Parietal lobe (tissue), 1 donor: ENCODE results near the gene DOC2A. TPM values are rescaled to one million over a fixed set of nuclear protein-coding genes. Genes with fewer than 3 reads are reported as not detected.

Experiments
- total RNA-seq: library from RNA; depleted of rRNA; stranded (reverse); fragments of >200 nt; gene quantifications from one replicate; pipeline ENCODE4 v1.2.3, GENCODE V29; 2014

DOC2A gene
- total RNA-seq = 17.2 TPM

GRCh38 chr16:30010844-30011713, at the start of gene DOC2A:
Gene DOC2A (minus strand): TSS chr16:30011027. CDS start chr16:30010222, 805 bp downstream.

GRCh38 chr16:30030841-30031413, 20.1 kb upstream of the DOC2A start, which contains the start of gene TLCD3B:
Gene TLCD3B (minus strand): TSS chr16:30031271. CDS start chr16:30030527, 744 bp downstream.

GRCh38 chr16:30022887-30023286, 12.1 kb upstream of the DOC2A start, which contains the start of gene C16orf92:
Gene C16orf92 (plus strand): TSS chr16:30023198. CDS start chr16:30023341, 143 bp downstream.

GRCh38 chr16:29995911-29996765, 14.7 kb downstream of the DOC2A start, which contains the start of gene INO80E:
Gene INO80E (plus strand): TSS chr16:29996241. CDS start chr16:29996311, 70 bp downstream.

GRCh38 chr16:29995324-29995910, 15.4 kb downstream of the DOC2A start, which contains the start of gene HIRIP3:
Gene HIRIP3 (minus strand): TSS chr16:29995617. CDS start chr16:29995605, 12 bp downstream.

GRCh38 chr16:29973384-29974246, 37.2 kb downstream of the DOC2A start, which contains the start of gene TAOK2:
Gene TAOK2 (plus strand): TSS chr16:29973868. CDS start chr16:29977773, 3,905 bp downstream.

GRCh38 chr16:29961479-29962343, 49.1 kb downstream of the DOC2A start, which contains the start of gene TMEM219:
Gene TMEM219 (plus strand): TSS chr16:29962079. CDS start chr16:29963144, 1,065 bp downstream.

Other genes starting within 250 kb of the DOC2A start
- not detected for gene ZG16, start 232.8 kb downstream of the DOC2A start, total RNA-seq
- 52.9 TPM for gene KIF22, start 220.3 kb downstream of the DOC2A start, total RNA-seq
- 292 TPM for gene MAZ, start 204.5 kb downstream of the DOC2A start, total RNA-seq
- gene PRRT2, start 198.8 kb downstream of the DOC2A start, total RNA-seq = 36.0 TPM
- 18.8 TPM for gene PAGR1, start 194.9 kb downstream of the DOC2A start, total RNA-seq
- 5.6 TPM for gene MVP, start 190.6 kb downstream of the DOC2A start, total RNA-seq
- gene CDIPT, start 147.8 kb downstream of the DOC2A start, total RNA-seq = 48.8 TPM
- gene SEZ6L2, start 111.5 kb downstream of the DOC2A start, total RNA-seq = 52.0 TPM
- 13.1 TPM for gene ASPHD1, start 110.5 kb downstream of the DOC2A start, total RNA-seq
- gene KCTD13, start 84.8 kb downstream of the DOC2A start, total RNA-seq = 36.6 TPM
- 25.4 TPM for gene TMEM219, start 48.9 kb downstream of the DOC2A start, total RNA-seq
- gene TAOK2, start 37.2 kb downstream of the DOC2A start, total RNA-seq = 55.4 TPM
- gene HIRIP3, start 15.4 kb downstream of the DOC2A start, total RNA-seq = 18.8 TPM
- gene INO80E, start 14.8 kb downstream of the DOC2A start, total RNA-seq = 22.8 TPM
- not detected for gene C16orf92, start 12.2 kb upstream of the DOC2A start, total RNA-seq
- gene TLCD3B, start 20.2 kb upstream of the DOC2A start, total RNA-seq = 24.4 TPM
- 89.8 TPM for gene ALDOA, start 54.7 kb upstream of the DOC2A start, total RNA-seq
- 60.4 TPM for gene PPP4C, start 65.0 kb upstream of the DOC2A start, total RNA-seq
- gene TBX6, start 80.9 kb upstream of the DOC2A start, total RNA-seq = 0.31 TPM
- gene YPEL3, start 85.2 kb upstream of the DOC2A start, total RNA-seq = 29.1 TPM
- gene GDPD3, start 102.5 kb upstream of the DOC2A start, total RNA-seq = 1.9 TPM
- gene MAPK3, start 112.2 kb upstream of the DOC2A start, total RNA-seq = 26.0 TPM
- gene CORO1A, start 172.6 kb upstream of the DOC2A start, total RNA-seq = 26.3 TPM
- 16.9 TPM for gene BOLA2B, start 182.6 kb upstream of the DOC2A start, total RNA-seq
- 27.2 TPM for gene SLX1A, start 182.8 kb upstream of the DOC2A start, total RNA-seq
- 7.8 TPM for gene SULT1A3, start 188.2 kb upstream of the DOC2A start, total RNA-seq
- 8.5 TPM for gene NPIPB13, start 237.5 kb upstream of the DOC2A start, total RNA-seq